ENCODE data around the gene AGTPBP1.

DNA sequence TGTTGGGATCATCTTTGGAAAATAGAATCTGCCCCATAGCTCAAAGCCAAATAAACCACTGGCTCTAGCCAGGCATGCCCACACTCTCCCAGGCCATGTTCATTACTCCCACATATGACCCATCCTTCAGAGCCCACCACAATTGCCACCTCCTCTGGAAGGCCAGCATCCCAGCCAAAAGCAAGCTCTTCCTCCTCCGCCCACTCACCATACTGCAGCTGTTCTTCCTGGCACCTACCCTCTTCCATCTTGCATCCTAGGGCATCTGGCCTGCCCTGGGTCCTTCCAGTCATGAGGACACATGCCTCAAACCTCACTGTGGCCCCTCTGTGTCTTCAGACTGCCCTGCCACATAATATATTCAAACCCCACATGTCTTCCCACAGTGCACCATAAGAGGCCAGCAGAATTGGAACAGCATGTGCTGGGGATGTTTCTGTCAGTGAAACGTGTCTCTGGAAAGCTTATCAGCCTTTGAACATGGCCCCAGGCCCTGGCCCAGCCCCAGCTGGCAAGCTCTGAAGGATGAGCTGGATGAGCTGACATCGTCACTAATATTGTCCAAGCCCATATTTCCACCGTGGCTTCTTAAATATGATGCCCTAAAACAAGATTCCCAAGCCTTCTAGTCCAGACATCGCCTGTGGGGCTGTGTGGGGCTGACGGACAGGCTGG is 230.8 kb downstream of the AGTPBP1 start:
- TF ChIP-seq, protein P1, sequence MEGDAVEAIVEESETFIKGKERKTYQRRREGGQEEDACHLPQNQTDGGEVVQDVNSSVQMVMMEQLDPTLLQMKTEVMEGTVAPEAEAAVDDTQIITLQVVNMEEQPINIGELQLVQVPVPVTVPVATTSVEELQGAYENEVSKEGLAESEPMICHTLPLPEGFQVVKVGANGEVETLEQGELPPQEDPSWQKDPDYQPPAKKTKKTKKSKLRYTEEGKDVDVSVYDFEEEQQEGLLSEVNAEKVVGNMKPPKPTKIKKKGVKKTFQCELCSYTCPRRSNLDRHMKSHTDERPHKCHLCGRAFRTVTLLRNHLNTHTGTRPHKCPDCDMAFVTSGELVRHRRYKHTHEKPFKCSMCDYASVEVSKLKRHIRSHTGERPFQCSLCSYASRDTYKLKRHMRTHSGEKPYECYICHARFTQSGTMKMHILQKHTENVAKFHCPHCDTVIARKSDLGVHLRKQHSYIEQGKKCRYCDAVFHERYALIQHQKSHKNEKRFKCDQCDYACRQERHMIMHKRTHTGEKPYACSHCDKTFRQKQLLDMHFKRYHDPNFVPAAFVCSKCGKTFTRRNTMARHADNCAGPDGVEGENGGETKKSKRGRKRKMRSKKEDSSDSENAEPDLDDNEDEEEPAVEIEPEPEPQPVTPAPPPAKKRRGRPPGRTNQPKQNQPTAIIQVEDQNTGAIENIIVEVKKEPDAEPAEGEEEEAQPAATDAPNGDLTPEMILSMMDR (conservative IDR thresholded peaks at IDR 0.05; ENCODE audit: low read depth in 2 of 2): no peak
- TF ChIP-seq POLR2AphosphoS5 (IDR thresholded peaks at IDR 0.05; ENCODE audit: low read depth): no peak
- TF ChIP-seq, protein P2, sequence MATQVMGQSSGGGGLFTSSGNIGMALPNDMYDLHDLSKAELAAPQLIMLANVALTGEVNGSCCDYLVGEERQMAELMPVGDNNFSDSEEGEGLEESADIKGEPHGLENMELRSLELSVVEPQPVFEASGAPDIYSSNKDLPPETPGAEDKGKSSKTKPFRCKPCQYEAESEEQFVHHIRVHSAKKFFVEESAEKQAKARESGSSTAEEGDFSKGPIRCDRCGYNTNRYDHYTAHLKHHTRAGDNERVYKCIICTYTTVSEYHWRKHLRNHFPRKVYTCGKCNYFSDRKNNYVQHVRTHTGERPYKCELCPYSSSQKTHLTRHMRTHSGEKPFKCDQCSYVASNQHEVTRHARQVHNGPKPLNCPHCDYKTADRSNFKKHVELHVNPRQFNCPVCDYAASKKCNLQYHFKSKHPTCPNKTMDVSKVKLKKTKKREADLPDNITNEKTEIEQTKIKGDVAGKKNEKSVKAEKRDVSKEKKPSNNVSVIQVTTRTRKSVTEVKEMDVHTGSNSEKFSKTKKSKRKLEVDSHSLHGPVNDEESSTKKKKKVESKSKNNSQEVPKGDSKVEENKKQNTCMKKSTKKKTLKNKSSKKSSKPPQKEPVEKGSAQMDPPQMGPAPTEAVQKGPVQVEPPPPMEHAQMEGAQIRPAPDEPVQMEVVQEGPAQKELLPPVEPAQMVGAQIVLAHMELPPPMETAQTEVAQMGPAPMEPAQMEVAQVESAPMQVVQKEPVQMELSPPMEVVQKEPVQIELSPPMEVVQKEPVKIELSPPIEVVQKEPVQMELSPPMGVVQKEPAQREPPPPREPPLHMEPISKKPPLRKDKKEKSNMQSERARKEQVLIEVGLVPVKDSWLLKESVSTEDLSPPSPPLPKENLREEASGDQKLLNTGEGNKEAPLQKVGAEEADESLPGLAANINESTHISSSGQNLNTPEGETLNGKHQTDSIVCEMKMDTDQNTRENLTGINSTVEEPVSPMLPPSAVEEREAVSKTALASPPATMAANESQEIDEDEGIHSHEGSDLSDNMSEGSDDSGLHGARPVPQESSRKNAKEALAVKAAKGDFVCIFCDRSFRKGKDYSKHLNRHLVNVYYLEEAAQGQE (IDR thresholded peaks at IDR 0.05; ENCODE audit: unreplicated experiment): no peak
